Endodermal cell (in vitro differentiated cells): Measurements from ENCODE around the gene CAPN13. TPM values are rescaled to one million over a fixed set of nuclear protein-coding genes. Genes with fewer than 3 reads are reported as not detected.

Experiments
- DNase-seq: peaks from one replicate; pipeline ENCODE4 v3.0.0-alpha.2; 2017
- H3K27ac ChIP-seq: 2 replicates; pipeline ENCODE4 v1.5.1; 2013; ENCODE audit warnings: mild to moderate bottlenecking, low read depth, low read length, moderate library complexity
- H3K27me3 ChIP-seq: 2 replicates; pipeline ENCODE4 v1.6.1; 2013; ENCODE audit warnings: mild to moderate bottlenecking, low read length, moderate library complexity; ENCODE audit not compliant: insufficient read depth, control insufficient read depth, poor library complexity, severe bottlenecking
- H3K36me3 ChIP-seq: 2 replicates; pipeline ENCODE4 v1.7.0; 2013; ENCODE audit warnings: mild to moderate bottlenecking, low read length, moderate library complexity; ENCODE audit not compliant: control insufficient read depth, insufficient read depth
- H3K4me1 ChIP-seq: one replicate; pipeline ENCODE4 v1.7.0; 2013; ENCODE audit warnings: low read length; ENCODE audit not compliant: control insufficient read depth, insufficient read depth
- H3K4me3 ChIP-seq: 2 replicates; pipeline ENCODE4 v1.5.1; 2013; ENCODE audit warnings: mild to moderate bottlenecking, low read length, moderate library complexity
- H3K9ac ChIP-seq: 2 replicates; pipeline ENCODE4 v1.6.1; 2013; ENCODE audit warnings: mild to moderate bottlenecking, low read length, moderate library complexity; ENCODE audit not compliant: poor library complexity, severe bottlenecking; ENCODE audit errors: extremely low read depth
- H3K9me3 ChIP-seq: 2 replicates; pipeline ENCODE4 v1.6.1; 2013; ENCODE audit warnings: mild to moderate bottlenecking, low read length, moderate library complexity; ENCODE audit not compliant: control insufficient read depth
- H3K27ac Mint-ChIP-seq: 2 replicates; pipeline ENCODE4 v1.8.0; 2020; ENCODE audit warnings: mixed read lengths
- H3K27me3 Mint-ChIP-seq: 2 replicates; pipeline ENCODE4 v1.8.0; 2021; ENCODE audit warnings: mild to moderate bottlenecking, mixed read lengths; ENCODE audit not compliant: insufficient read depth
- H3K36me3 Mint-ChIP-seq: 2 replicates; pipeline ENCODE4 v1.8.0; 2020; ENCODE audit warnings: low read depth, mixed read lengths
- H3K4me1 Mint-ChIP-seq: 2 replicates; pipeline ENCODE4 v1.8.0; 2020; ENCODE audit warnings: mixed read lengths
- H3K4me3 Mint-ChIP-seq: 2 replicates; pipeline ENCODE4 v1.8.0; 2020; ENCODE audit warnings: mild to moderate bottlenecking, moderate library complexity, mixed read lengths
- H3K9me3 Mint-ChIP-seq: 2 replicates; pipeline ENCODE4 v1.8.0; 2020; ENCODE audit warnings: mild to moderate bottlenecking, mixed read lengths
- WGBS, 2 experiments: methylation state at CpG; one replicate each; pipeline versions ENCODE4 v1.1.5 to v1.1.7; 2013; ENCODE audit warnings: missing lambda C conversion rate in 2 of 2, mixed read lengths in 1 of 2; ENCODE audit not compliant: insufficient coverage in 1 of 2, insufficient read length in 1 of 2; 5-methylcytosine and 5-hydroxymethylcytosine counted together
- total RNA-seq, 2 donors: library from RNA; stranded (reverse); fragmentation: NEBNext Ultra II Directional in 1 of 2; extraction: Animal tissue kit (Norgen Biotek cat#: 25700) in 1 of 2; gene quantifications; 2 replicates in 1 of 2; 3 replicates in 1 of 2; pipeline ENCODE4 v1.2.1, GENCODE V29; 2021
- TF ChIP-seq, protein P1 (sequence below): fragments of 200-600 bp; sonication (generic); conservative IDR thresholded peaks from 2 replicates; pipeline ENCODE4 v1.5.0; 2021; ENCODE audit warnings: antibody characterized with exemption, mild to moderate bottlenecking

The CAPN13 gene
- total RNA-seq, 2 donors from 2014 or later, result 29.5 to 38.6 TPM

DNA sequence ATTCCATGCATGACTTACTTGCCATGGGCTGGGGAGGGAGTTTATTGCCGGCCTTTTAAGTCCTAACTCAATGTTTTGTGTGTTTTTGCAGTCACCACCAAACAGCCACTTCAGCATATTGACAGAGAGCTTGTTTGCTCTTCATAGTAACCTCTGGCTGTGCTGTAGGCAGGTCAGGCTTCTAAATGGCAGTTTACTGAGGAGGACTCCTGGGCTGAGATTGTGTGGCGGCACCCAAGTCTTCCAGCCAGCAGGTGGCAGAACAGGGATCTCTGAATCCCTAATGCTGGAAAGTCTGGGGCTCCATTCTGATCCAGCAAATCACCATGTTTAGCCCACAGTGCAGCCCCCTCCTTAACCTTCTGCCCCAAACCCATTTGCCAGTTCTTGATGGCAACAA lies 121.2 kb downstream of the CAPN13 start:
- peak; percentile 79 for DNase-seq
- no peak overlapping the region for H3K4me3 Mint-ChIP-seq
- peaks cover 3% of the 10 kb centered on the region for H3K27me3 Mint-ChIP-seq
- Histone ChIP-seq H3K27me3 (no peaks in the 10 kb centered on the region), H3K9me3 (no peaks in the 10 kb centered on the region), H3K27ac (no peak overlapping the region), H3K36me3 (no peaks in the 10 kb centered on the region), H3K4me3 (no peak overlapping the region), H3K4me1 (no peaks in the 10 kb centered on the region), H3K9ac (no peak overlapping the region)
- WGBS, 2 experiments, result 92 to 94% methylated on average over 2 of the region's 2 CpGs
- H3K9me3 Mint-ChIP-seq, result no peaks in the 10 kb centered on the region
- TF ChIP-seq, protein P1, sequence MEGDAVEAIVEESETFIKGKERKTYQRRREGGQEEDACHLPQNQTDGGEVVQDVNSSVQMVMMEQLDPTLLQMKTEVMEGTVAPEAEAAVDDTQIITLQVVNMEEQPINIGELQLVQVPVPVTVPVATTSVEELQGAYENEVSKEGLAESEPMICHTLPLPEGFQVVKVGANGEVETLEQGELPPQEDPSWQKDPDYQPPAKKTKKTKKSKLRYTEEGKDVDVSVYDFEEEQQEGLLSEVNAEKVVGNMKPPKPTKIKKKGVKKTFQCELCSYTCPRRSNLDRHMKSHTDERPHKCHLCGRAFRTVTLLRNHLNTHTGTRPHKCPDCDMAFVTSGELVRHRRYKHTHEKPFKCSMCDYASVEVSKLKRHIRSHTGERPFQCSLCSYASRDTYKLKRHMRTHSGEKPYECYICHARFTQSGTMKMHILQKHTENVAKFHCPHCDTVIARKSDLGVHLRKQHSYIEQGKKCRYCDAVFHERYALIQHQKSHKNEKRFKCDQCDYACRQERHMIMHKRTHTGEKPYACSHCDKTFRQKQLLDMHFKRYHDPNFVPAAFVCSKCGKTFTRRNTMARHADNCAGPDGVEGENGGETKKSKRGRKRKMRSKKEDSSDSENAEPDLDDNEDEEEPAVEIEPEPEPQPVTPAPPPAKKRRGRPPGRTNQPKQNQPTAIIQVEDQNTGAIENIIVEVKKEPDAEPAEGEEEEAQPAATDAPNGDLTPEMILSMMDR, result peak; percentile 74
- peaks cover 11% of the 10 kb centered on the region for H3K4me1 Mint-ChIP-seq
- H3K27ac Mint-ChIP-seq, result no peak overlapping the region
- H3K36me3 Mint-ChIP-seq, result no peaks in the 10 kb centered on the region

DNA sequence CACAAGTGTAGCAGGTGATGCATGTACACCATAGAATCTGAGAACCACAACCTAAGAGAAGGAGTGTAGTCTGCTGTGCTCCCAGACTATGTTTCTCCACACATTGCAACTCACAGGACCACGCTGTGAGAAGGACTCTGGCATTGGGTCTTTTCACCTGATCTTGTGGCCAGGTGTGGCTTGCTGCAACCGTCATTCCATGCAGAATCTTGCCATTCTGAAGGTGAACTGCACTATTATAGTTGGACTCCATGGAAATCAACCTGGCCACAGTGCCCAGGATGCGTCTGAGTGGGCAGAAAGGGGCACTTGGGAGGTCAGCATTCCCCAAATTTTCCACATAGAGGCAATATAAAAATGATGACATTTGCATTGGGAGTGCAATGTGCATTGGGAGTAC lies 122.2 kb downstream of the CAPN13 start:
- no peaks in the 10 kb centered on the region for H3K36me3 ChIP-seq
- TF ChIP-seq, protein P1, result no peak
- no peak for DNase-seq
- H3K4me3 ChIP-seq, result no peak overlapping the region
- H3K27ac Mint-ChIP-seq, result no peak overlapping the region
- peaks cover 3% of the 10 kb centered on the region for H3K27me3 Mint-ChIP-seq
- no peak overlapping the region for H3K27ac ChIP-seq
- no peaks in the 10 kb centered on the region for H3K27me3 ChIP-seq
- 83 to 92% methylated on average over 1 to 3 of the region's 3 CpGs for WGBS, 2 experiments
- no peaks in the 10 kb centered on the region for H3K4me1 ChIP-seq
- no peaks in the 10 kb centered on the region for H3K9me3 ChIP-seq
- peaks cover 11% of the 10 kb centered on the region for H3K4me1 Mint-ChIP-seq
- no peak overlapping the region for H3K4me3 Mint-ChIP-seq
- H3K9ac ChIP-seq, result no peak overlapping the region
- no peaks in the 10 kb centered on the region for H3K36me3 Mint-ChIP-seq
- H3K9me3 Mint-ChIP-seq, result no peaks in the 10 kb centered on the region

DNA sequence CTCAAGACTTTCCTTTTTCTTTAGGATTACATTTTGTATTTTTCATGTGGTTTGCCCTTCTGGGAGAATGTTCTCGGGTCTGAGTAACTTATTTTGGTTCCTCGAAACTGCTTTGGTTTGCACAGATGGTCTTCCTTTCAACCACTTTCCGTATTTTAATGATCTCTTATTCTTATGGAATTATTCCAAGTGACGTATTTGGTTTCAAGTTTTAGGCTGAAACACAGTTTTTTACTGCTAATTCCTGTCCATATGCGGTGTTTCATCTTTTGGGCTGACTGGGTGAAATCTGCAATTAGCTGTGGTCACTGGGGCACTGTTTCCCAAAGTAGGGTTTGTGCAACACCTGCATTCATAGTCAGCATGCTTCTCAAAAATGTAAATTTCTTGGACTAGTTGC lies 122.7 kb downstream of the CAPN13 start:
- H3K4me3 ChIP-seq, result no peak overlapping the region
- no peak overlapping the region for H3K9ac ChIP-seq
- no peak for DNase-seq
- Mint-ChIP-seq H3K9me3 (no peaks in the 10 kb centered on the region), H3K27ac (no peak overlapping the region), H3K27me3 (peaks cover 3% of the 10 kb centered on the region), H3K4me3 (no peak overlapping the region), H3K36me3 (no peaks in the 10 kb centered on the region), H3K4me1 (peaks cover 11% of the 10 kb centered on the region)
- WGBS, 2 experiments, result 91 to 92% methylated on average over 5 of the region's 5 CpGs
- H3K27me3 ChIP-seq, result no peaks in the 10 kb centered on the region
- H3K9me3 ChIP-seq, result no peaks in the 10 kb centered on the region
- H3K27ac ChIP-seq, result no peak overlapping the region
- TF ChIP-seq, protein P1, result no peak
- no peaks in the 10 kb centered on the region for H3K36me3 ChIP-seq
- no peaks in the 10 kb centered on the region for H3K4me1 ChIP-seq
